T47D (cell line): Measurements from ENCODE around the gene ARID1B.

ENCODE experiments used
- DNase-seq, 2 experiments: peaks; one replicate each; pipeline versions ENCODE4 v3.0.0 to v3.0.0-alpha.2; 2011 to 2012; ENCODE audit warnings: low read depth in 1 of 2, low spot score in 1 of 2
- JUND ChIP-seq: IDR thresholded peaks from 2 replicates; pipeline ENCODE4 v1.6.1; 2012; ENCODE audit warnings: low read depth
- in situ Hi-C: cut with HindIII; loops from 2 replicates; pipeline ENCODE4 v1.10.0; 2016; ENCODE audit warnings: low sequenced_read_pairs, low pct_unique_long_range_greater_than_20kb

Gene ARID1B

DNA sequence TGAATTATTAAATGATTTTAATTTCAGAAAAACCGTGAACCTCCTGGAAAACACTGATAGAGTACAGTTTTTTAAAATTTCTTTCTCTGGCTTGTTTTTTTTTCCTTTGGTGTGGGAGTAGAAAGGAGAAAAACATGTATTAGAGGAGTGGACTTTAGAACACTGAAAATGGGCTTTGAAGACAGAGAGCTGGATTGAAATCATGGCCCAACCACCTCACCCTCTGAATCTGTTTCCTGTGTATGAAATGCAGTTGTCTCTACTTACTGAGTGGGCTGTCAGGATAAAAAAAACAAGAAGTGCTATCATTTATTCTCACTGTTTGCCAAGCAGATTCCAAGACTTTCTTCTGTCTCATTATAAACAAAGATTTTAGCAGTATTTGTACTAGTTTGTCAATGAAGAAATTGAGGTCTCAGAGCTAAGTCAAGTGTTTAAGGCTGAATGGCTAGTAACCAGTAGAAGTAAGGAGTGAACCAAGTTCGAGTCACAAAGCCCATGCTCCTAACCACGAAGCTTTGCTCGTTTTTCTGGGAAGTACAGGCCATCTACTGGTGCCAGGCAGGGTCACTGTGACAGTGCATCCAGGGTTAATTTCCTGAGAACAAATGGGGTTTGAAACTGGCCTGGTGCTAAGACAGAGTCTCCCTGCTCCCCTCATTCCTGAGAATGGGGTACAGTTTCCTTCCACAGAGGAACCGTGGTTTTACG is 289.8 kb downstream of the ARID1B start:
- in situ Hi-C loops = no loop called here
- no peak for DNase-seq
- TF ChIP-seq JUND = no peak

DNA sequence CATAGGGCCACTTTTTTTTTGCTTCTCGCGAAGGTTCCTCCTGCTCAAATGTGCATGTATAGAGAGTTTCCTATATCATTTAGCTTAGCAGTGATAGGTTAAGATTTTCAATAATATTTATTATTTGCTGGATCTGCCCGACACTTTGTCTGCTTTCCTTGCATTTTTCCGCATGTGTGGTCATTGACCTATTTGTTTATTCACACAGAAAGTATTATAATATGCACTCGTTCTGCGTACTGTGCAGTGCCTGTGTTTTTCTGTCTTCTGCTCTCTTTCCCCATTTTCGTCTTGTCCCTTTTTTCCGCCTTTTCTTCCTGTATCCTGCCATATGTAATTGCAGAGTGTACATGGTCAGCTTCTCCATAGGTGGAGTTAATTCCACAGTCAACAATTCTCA is 290.3 kb downstream of the ARID1B start:
- in situ Hi-C loops = no loop called here
- no peak for DNase-seq
- no peak for TF ChIP-seq JUND

DNA sequence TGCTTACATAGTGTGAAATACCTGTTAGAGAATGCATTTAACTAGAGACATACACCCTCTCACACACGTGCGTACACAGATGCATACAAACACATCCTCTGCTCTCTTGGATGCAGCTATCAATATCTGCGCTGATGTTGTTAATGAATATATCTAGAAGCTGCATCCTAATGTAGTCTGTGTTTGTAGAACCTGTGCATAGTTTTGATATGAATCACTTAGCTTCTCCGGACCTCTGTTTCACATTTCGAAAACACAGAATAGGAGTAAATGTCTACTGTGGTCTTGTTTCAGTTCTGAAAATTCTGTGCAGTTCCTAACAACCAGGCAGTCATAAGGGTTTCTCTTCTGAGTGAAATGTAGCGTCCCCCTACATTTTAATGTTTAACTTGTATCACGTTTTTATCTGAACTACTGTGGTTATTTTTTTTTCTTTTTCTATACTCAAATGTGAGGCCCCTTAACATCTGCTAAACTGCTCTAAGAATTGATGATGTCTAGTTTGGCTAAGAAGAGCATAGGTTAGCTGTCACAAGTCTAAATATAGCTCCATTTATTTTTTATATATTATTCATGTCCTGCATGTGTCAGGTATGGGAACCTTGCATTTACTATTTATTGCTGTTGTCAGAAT is 291.6 kb downstream of the ARID1B start:
- no peak for TF ChIP-seq JUND
- in situ Hi-C loops = no loop called here
- no peak for DNase-seq

GRCh38 chr6:157069585-157069984 is 292.4 kb downstream of the ARID1B start:
- in situ Hi-C loops = no loop called here
- TF ChIP-seq JUND = no peak
- no peak for DNase-seq

GRCh38 chr6:157070403-157071107 is 293.4 kb downstream of the ARID1B start:
- DNase-seq = peak in 1 of 2 experiments; percentile 8
- TF ChIP-seq JUND = no peak
- in situ Hi-C loops = no loop called here

- no peak for DNase-seq
- TF ChIP-seq JUND = no peak
- in situ Hi-C loops = no loop called here
Observed at GRCh38 chr6:157072128-157072527, 294.9 kb downstream of the ARID1B start.

- in situ Hi-C loops = no loop called here
- DNase-seq = no peak
- TF ChIP-seq JUND = no peak
Observed at GRCh38 chr6:157073596-157073995, 296.4 kb downstream of the ARID1B start.

DNA sequence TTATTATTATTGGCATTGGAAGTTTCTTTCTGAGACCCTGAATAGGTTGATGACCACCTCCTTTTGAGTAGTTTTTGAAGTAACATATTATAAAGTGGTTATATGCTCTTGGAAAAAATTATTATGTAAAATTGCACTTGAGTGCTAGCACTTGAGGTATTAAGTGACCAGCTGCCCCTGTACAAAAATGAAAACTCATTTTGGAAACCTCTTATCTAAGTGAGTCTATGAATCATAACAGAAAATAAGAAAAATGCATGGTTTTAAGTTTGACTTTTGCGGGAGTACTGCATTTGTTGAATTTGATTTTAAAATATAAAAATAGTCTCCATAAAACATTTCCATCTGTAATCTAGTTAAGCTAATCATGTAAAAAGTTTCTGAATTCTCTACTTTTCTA is 297.8 kb downstream of the ARID1B start:
- in situ Hi-C loops = no loop called here
- TF ChIP-seq JUND = no peak
- no peak for DNase-seq

- in situ Hi-C loops = no loop called here
- no peak for DNase-seq
Observed at GRCh38 chr6:157075549-157076450, 298.6 kb downstream of the ARID1B start.

DNA sequence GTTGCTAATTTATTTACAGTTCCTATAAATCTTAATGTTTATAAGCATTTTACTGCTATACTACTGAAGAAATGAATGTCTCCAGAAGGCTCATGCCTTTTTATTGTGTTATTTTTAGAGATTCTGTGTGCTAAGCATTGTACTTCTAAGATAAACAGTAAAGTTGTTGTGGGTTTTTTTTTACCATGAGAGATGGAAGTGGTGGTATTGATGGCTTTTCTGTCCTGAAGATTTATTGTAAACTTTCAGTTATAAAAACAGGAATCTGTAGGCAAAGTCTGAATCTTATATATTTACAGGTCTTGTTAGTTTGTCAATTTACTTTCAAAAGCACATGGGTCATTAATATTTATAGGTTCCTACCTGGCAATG is 299.3 kb downstream of the ARID1B start:
- no peak for DNase-seq
- in situ Hi-C loops = no loop called here
- TF ChIP-seq JUND = no peak

More at GRCh38 chr6:157075549-157076450, 298.6 kb downstream of the ARID1B start:
- no peak for TF ChIP-seq JUND

- in situ Hi-C loops = no loop called here
- no peak for DNase-seq
- TF ChIP-seq JUND = no peak
Observed at GRCh38 chr6:157077251-157077650, 300.1 kb downstream of the ARID1B start.

- no peak for DNase-seq
- no peak for TF ChIP-seq JUND
- in situ Hi-C loops = no loop called here
Observed at GRCh38 chr6:157078326-157078725, 301.1 kb downstream of the ARID1B start.
